ENCODE measurements around the gene GNAZ. TPM values are rescaled to one million over a fixed set of nuclear protein-coding genes. Genes with fewer than 3 reads are reported as not detected.
"Not testable (repeated sequence)": the region's sequence is repeated elsewhere in the genome, so short reads cannot be mapped to it uniquely, and the experiment has no call there.

Gene GNAZ
- total RNA-seq, 1 donor, result 10.0 TPM

DNA sequence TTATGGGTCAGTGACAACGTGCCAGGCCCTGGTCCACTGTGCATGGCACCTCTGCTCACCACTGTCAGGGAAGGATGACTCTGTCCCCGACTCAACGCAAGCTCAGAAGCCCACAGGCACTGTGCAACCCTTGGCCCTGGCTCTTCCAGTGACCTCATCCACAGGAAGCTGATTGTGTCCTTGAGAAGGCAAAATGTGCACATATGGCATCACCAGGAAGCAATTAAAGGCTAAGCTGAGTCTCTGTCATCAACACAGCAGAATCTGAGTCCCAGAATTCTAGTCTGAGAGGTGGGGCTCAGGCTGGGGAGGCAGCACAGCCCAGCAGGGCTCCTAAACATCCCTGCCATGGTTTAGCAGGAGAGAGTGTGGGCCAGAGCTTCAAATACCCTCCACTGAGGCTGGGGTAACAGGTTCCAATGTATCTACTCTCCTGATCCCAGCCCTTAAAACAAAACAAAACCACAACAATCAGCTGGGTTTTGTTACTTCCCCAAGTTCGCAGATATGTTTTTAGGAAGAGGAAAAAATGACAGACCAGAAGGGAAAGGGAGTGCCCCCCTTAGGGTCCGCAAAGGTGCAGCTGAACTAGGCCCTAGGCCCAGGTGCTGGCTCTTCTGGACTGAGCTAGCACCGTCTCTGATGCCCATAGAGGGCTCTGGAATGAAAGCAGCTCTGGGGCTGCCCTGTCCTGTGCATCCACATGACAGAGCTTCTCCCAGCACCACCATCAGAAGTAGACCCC, 33.5 kb upstream of the GNAZ start:
- Histone ChIP-seq H3K9me3 (ENCODE audit: low read depth, low read length) (no peaks in the 10 kb centered on the region), H3K4me1 (ENCODE audit: insufficient read depth, low read length) (peaks cover 28% of the 10 kb centered on the region), H3K4me3 (ENCODE audit: low read length) (no peak overlapping the region), H3K27me3 (ENCODE audit: insufficient read depth, low read length) (no peaks in the 10 kb centered on the region)

DNA sequence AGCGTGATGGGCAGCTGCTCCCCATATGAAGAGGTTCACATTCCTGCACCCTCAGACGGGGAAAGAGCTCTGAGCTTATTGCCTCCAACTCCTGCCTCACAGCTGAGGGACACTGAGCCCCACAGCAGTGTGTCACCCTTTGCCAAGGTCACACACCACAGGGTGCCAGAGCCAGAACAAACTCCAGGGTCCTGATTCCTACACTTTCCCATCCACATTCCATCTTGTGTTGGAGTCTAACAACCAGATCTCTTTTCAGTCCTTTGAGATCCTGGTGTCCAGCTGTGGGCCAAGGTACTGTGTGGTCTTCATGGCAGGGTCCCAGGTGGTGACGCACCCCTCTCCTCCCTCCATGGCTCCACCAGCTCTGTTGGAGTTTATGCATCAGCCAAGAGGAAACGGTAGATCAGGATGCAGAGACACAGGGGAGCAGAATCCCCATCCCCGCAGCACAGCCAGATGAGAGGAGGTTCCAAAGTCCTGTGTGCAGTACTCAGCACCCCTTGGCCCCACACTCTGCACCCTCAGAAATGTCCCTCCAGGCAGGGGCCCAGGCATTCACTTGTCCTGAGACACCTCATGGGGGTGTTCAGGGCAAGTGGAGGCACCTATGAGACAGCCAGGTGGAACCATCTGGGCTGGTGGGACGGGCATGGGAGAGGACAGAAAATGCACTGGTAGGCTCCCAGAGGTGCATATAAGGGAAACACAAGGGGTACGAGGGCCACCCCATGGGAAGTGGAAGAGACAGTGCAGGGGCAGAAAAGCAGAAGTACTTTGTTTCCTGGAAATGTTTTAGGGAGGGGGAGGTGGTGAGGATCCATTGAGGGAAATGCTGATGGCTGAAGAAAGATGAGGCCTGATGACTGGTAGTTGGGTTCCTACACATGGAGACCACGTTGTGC, 32.6 kb upstream of the GNAZ start:
- Histone ChIP-seq H3K4me3 (ENCODE audit: low read length) (no peak overlapping the region), H3K4me1 (ENCODE audit: insufficient read depth, low read length) (peaks cover 28% of the 10 kb centered on the region), H3K27me3 (ENCODE audit: insufficient read depth, low read length) (peaks cover 4% of the 10 kb centered on the region), H3K9me3 (ENCODE audit: low read depth, low read length) (no peaks in the 10 kb centered on the region)

DNA sequence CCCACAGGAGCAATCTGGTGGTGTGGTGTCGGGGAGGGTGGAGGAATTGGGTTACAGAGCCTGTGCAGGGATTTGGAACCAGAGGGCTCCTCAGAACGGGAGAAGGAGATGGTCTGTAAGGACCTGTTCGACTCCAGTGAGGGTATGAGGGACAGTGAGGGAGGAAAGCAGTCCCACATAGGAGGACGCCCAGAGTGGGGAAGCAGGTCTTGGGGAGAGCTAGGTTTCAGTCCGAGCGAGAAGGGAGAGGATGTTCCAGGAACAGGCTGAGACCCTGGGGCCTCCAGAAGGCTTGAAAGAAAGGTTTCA, 32.0 kb upstream of the GNAZ start:
- no peak overlapping the region for H3K4me3 ChIP-seq (ENCODE audit: low read length)
- peaks cover 28% of the 10 kb centered on the region for H3K4me1 ChIP-seq (ENCODE audit: insufficient read depth, low read length)
- H3K9me3 ChIP-seq (ENCODE audit: low read depth, low read length), result no peaks in the 10 kb centered on the region
- H3K27me3 ChIP-seq (ENCODE audit: insufficient read depth, low read length), result peaks cover 7% of the 10 kb centered on the region

DNA sequence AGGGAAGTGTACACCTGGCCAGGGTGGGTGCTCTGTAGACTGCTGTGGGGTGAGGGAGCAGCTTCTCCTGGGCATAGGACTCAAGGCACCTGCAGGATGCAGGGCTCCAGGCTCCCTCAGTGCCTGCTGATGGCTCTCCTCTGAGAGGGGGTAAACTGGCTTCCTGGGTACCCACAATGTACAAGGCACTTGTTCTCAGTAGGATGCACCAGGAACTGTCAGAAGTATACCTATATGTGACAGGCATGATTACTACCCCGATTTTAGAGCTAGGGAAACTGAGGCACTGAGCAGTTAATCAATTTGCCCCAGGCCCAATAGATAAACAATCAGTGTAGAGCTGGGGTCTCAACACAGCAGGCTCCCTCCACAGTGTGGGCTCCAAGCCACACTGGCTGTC, 31.4 kb upstream of the GNAZ start:
- Histone ChIP-seq H3K4me3 (ENCODE audit: low read length) (no peak overlapping the region), H3K4me1 (ENCODE audit: insufficient read depth, low read length) (peaks cover 28% of the 10 kb centered on the region), H3K27me3 (ENCODE audit: insufficient read depth, low read length) (peaks cover 7% of the 10 kb centered on the region), H3K9me3 (ENCODE audit: low read depth, low read length) (no peaks in the 10 kb centered on the region)

DNA sequence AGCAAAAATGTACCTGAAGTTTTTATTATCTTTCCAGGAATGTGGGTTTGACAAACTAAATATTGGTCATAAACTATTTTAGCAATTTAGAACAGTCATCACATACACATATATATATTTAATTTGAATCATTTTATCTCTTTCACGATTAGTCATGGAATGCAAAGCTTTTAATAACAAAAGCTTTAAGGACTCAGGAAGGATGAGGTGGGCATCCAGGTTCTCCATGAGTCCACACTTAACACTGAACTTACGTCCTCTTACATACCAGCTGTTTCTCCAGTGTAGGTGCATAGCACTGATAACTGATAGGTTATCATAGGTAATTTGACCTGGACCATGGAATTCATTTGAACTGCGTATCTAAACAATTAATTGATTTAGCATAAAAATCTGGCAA, 28.1 kb upstream of the GNAZ start:
- no peak overlapping the region for H3K4me3 ChIP-seq (ENCODE audit: low read length)
- peaks cover 10% of the 10 kb centered on the region for H3K9me3 ChIP-seq (ENCODE audit: low read depth, low read length)
- peaks cover 10% of the 10 kb centered on the region for H3K4me1 ChIP-seq (ENCODE audit: insufficient read depth, low read length)
- peaks cover 12% of the 10 kb centered on the region for H3K27me3 ChIP-seq (ENCODE audit: insufficient read depth, low read length)

DNA sequence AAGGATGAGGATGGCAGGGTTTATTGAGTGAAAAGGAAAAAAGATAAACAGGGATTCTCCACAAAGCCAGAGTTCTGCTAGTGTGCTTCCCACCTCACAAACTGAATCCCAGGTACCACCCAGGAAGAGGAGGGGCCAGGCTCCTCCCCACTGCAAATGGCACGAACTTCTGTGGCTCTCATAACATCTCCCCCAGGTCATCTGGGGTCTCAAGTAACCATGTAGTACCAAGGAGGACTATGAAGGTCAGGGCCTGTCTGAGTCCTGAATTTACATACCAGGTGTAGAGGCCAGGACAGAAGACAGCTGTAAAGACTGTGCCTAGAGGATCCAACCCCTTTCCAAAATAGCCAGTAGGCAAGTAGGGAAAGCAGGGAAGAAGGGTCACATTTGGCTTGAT, 25.7 kb upstream of the GNAZ start:
- Histone ChIP-seq H3K27me3 (ENCODE audit: insufficient read depth, low read length) (peaks cover 12% of the 10 kb centered on the region), H3K4me3 (ENCODE audit: low read length) (no peak overlapping the region), H3K4me1 (ENCODE audit: insufficient read depth, low read length) (no peaks in the 10 kb centered on the region), H3K9me3 (ENCODE audit: low read depth, low read length) (peaks cover 11% of the 10 kb centered on the region)

DNA sequence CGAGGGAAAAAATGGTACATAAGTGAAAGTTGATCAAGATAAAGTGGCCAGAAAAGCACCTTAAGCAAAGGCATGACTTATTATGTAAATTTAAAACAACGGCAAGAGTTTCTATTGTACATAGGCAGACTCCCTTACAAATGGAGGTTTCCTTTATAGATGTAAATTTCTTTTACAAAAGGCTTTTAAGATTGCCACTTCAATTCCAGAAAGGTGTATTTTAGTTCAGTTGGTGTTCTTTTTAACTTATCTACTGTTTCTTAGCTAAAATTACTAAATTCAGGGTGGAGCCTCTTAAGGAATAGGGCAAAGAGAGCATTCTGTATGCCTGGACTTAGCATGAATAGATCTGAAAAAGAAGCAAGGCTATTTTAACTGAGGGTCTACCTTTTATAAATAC, 24.9 kb upstream of the GNAZ start:
- Histone ChIP-seq H3K27me3 (ENCODE audit: insufficient read depth, low read length) (peaks cover 12% of the 10 kb centered on the region), H3K9me3 (ENCODE audit: low read depth, low read length) (peaks cover 11% of the 10 kb centered on the region), H3K4me1 (ENCODE audit: insufficient read depth, low read length) (no peaks in the 10 kb centered on the region), H3K4me3 (ENCODE audit: low read length) (no peak overlapping the region)

DNA sequence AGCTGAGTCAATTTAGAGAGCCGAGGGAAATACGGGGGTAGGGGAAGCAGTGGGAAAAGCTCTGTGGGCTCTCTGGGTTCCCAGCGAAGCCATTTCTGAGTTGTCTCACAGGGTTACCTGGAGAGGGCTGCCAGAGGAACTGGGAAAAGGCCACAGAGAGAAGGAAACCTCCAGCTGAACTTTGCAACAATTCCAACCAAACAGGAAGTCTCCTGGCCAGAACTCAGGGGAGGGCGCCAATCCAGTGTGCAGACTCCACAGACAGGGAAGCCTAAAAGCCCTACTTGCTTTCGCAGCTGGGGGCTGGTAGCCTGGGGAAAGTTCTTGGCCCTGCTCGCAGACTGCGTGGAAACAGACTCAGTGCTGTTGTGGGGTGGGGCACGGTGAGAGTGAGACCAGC, 23.1 kb upstream of the GNAZ start:
- Histone ChIP-seq H3K4me3 (ENCODE audit: low read length) (no peak overlapping the region), H3K4me1 (ENCODE audit: insufficient read depth, low read length) (no peaks in the 10 kb centered on the region), H3K9me3 (ENCODE audit: low read depth, low read length) (peaks cover 11% of the 10 kb centered on the region), H3K27me3 (ENCODE audit: insufficient read depth, low read length) (peaks cover 11% of the 10 kb centered on the region)

DNA sequence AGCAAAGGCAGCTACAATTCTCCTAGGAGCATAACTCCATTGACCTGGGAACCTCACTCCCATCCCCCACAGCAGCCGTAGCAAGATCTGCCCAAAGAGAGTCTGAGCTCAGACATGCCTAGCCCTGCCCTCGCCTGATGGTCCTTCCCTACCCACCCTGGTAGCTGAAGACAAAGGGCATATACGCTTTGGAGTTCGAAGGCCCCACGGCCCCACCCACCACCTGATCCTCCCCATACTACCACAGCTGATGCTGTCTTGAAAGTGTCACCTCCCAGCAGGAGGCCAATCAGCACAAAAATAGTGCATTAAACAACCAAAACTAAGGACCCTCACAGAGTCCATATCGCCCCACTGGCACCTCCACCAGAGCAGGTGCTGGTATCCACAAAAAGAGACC, 22.6 kb upstream of the GNAZ start:
- no peaks in the 10 kb centered on the region for H3K4me1 ChIP-seq (ENCODE audit: insufficient read depth, low read length)
- peaks cover 8% of the 10 kb centered on the region for H3K27me3 ChIP-seq (ENCODE audit: insufficient read depth, low read length)
- H3K4me3 ChIP-seq (ENCODE audit: low read length), result no peak overlapping the region
- peaks cover 11% of the 10 kb centered on the region for H3K9me3 ChIP-seq (ENCODE audit: low read depth, low read length)

DNA sequence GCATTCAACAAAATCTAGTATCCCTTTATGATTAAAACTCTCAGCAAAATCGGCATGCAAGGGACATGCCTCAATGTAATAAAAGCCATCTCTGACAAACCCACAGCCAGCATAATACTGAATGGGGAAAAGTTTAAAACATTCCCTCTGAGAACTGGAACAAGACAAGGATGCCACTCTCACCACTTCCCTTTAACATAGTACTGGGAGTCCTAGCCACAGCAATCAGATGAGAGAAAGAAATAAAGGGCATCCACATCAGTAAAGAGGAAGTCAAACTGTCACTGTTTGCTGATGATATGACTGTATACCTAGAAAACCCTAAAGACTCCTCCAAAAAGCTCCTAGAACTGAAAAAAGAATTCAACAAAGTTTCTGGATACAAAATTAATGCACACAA, 19.8 kb upstream of the GNAZ start:
- not testable (repeated sequence) for H3K4me3 ChIP-seq (ENCODE audit: low read length)

DNA sequence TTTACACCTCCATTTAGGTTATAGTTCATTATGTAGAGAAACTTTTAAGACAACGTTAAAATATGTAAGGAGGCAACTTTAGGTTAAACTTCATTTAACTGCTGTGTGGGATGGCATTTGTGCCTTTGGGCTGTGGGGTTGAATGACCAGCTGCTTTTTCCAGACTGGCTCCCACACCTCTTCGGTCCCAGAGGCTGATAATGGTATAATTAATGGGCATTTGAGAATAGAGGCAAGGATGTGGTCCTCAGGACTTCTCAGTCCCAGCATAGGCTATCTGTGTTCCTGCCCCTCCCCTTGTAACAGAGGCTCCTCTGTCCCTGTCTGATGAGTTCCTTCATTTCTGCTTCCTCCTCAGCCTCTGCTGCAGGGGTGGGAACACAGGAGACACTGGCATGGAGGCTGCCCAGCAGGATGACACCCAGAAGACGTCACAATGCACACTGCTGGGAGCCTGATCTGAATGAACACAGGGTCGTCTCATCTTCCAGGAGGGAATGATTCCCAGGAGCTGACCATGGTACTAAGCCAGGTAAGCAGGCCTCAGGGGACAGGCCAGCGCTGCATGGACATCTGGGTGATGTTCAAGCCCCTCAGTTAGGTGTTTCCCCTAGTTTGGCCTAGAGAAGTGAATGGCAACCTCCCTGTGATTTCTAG, 17.1 kb upstream of the GNAZ start:
- Histone ChIP-seq H3K9me3 (ENCODE audit: low read depth, low read length) (no peaks in the 10 kb centered on the region), H3K4me3 (ENCODE audit: low read length) (no peak overlapping the region), H3K4me1 (ENCODE audit: insufficient read depth, low read length) (no peaks in the 10 kb centered on the region), H3K27me3 (ENCODE audit: insufficient read depth, low read length) (no peaks in the 10 kb centered on the region)

More for the DNA sequence above, 19.8 kb upstream of the GNAZ start:
- H3K9me3 ChIP-seq (ENCODE audit: low read depth, low read length), result peaks cover 11% of the 10 kb centered on the region
- not testable (repeated sequence) for H3K4me1 ChIP-seq (ENCODE audit: insufficient read depth, low read length); H3K27me3 ChIP-seq (ENCODE audit: insufficient read depth, low read length)

DNA sequence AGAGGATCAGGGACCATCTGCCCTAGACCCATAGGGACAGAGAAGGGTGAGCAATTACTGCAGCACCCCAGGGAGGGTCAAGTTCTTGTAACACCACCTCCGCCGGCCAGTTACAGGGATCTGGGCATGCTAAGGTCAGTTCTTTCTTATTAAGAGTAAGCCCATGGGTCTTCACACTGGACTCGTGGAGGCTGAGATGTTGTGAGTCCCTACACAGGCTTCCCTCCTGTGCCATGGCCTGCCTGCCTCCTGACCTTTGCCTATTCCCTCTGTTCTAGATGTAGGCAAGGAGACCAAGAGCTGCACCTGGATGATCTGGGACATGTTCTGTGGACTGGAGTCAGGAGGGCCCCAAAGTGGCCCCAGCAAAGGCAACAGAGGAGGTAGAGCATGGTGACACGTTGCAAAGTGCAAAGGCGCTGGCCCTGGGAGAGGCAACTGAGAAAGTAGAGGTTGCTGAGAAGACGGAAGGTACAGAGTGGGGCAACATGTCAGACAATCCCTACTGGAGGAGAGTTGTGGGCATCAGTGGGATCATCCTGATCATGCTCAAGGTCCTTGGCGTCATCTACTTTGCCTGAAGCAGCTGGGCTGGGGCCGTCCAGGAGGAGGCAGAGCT, 16.3 kb upstream of the GNAZ start:
- Histone ChIP-seq H3K9me3 (ENCODE audit: low read depth, low read length) (no peaks in the 10 kb centered on the region), H3K4me3 (ENCODE audit: low read length) (no peak overlapping the region), H3K27me3 (ENCODE audit: insufficient read depth, low read length) (no peaks in the 10 kb centered on the region), H3K4me1 (ENCODE audit: insufficient read depth, low read length) (no peaks in the 10 kb centered on the region)

DNA sequence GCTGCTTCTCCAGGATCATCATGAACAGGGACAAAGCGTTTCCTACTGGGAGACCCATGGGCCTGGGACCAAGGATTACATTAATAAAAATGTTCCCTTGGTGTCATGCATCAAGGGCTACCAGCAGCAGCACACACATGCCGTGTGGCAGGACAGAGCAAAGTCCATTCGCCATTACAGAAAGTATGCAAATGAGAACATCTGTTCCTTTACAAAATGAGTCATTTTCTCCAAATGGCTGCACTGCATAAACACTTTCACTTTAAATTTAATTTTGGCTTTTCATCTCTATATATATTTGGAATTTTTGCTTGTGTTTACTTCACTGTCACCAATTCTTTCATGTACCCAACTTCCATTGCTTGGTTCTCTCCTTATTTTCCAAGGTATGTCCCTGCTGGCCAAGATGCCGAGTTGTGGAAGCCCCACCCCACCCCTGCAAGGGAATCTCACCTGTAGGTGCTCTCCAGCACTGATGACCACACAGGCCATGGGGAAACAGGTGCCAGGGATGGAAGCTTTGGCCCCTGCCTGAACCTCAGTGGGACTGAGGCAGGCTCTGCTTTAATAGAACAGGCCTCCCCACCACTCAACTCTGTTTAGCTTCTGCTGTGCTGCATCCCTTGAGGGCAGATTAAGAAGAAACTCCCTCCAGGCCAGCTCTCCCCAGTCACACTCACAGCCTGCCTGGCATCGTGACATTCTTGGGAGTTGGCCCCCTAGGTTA, 15.6 kb upstream of the GNAZ start:
- no peaks in the 10 kb centered on the region for H3K27me3 ChIP-seq (ENCODE audit: insufficient read depth, low read length)
- H3K4me1 ChIP-seq (ENCODE audit: insufficient read depth, low read length), result no peaks in the 10 kb centered on the region
- H3K4me3 ChIP-seq (ENCODE audit: low read length), result no peak overlapping the region
- H3K9me3 ChIP-seq (ENCODE audit: low read depth, low read length), result no peaks in the 10 kb centered on the region

DNA sequence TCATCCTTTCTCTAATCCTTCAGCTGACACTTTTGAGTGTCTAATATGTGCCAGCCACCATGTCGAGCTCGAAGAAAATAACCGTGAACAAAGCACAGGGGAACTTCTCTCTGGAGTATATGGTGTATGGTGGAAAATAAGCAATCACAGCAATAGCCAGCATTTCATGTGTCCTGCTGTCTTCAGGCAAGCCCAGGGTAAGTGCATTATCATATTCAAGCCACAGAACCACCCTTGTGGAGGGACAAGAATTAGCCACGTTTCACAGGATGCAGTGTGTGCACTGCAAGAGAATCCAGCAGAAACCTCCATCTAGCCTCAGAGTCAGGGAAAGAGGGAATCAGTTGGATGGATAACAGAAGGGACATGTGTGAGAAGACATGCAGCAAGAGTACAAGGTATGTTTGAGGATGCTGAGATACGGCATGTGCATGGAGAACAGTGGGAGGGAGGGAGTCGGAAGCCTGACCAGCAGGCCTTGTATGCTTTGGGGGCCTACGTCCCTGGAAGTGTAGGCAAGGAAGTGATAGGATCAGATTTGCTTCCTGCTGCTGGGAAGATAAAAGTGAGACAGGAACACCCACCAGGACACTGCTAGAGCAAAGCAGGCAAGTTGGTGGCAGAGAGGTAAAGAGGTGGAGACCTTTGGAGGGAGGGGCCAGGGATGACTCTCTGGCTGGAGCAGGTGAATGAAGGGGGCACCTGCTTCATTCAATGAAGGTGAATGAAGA, 14.7 kb upstream of the GNAZ start:
- H3K4me1 ChIP-seq (ENCODE audit: insufficient read depth, low read length), result no peaks in the 10 kb centered on the region
- H3K9me3 ChIP-seq (ENCODE audit: low read depth, low read length), result no peaks in the 10 kb centered on the region
- H3K4me3 ChIP-seq (ENCODE audit: low read length), result no peak overlapping the region
- H3K27me3 ChIP-seq (ENCODE audit: insufficient read depth, low read length), result no peaks in the 10 kb centered on the region
